LNCAP (cell line): ENCODE results near the gene MAD2L1.

Experiments
- TF ChIP-seq, protein P1 (sequence below): fragments of 450-650 bp; IDR thresholded peaks from 2 replicates; pipeline ENCODE4 v1.5.1; 2017; ENCODE audit warnings: mild to moderate bottlenecking

MAD2L1 gene

DNA sequence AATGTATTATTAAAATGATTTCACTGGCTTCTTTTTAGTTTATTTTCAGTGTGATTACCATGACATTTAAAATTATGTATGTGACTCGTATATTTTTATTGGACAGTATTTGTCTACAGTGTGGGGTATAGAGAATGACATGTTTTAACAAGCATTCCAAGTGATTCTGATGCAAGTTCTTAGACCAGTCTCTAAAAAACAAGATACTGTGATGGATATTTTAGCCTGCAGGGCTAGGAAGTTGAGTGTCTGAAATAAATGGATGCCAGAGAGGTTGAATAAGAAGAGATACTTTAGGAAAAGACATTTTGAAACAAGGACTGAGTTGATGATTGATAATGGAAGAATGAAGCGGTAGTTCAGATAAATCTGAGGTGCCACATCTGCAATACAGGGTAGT, 3.5 kb upstream of the MAD2L1 start:
- TF ChIP-seq, protein P1, sequence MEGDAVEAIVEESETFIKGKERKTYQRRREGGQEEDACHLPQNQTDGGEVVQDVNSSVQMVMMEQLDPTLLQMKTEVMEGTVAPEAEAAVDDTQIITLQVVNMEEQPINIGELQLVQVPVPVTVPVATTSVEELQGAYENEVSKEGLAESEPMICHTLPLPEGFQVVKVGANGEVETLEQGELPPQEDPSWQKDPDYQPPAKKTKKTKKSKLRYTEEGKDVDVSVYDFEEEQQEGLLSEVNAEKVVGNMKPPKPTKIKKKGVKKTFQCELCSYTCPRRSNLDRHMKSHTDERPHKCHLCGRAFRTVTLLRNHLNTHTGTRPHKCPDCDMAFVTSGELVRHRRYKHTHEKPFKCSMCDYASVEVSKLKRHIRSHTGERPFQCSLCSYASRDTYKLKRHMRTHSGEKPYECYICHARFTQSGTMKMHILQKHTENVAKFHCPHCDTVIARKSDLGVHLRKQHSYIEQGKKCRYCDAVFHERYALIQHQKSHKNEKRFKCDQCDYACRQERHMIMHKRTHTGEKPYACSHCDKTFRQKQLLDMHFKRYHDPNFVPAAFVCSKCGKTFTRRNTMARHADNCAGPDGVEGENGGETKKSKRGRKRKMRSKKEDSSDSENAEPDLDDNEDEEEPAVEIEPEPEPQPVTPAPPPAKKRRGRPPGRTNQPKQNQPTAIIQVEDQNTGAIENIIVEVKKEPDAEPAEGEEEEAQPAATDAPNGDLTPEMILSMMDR: no peak

DNA sequence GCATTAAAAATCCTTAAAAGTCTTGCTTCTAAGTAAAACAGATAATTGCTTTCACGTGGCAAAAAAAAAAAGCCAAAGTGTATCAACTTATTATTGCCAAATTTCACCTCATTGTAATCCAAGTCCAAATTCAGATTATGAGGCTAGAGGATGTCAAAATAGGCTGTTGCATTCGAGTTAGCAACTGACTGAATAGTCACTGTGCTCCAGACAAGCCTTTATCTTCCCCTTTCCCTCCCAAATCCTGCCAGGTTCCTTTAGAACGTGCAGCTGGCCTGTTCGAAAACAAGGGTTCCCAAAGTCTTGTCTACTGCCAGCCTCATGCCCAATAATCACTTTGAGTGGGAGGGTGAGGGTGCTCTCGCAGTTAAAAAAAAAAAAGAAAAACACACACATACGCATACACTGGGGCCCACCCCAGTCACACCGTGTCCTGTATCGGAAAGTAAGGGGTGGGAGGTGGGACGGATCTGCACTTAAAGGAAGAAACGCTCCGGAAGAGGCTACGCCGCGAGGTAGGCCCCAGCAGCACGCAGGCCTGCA, 603 bp downstream of the MAD2L1 start:
- TF ChIP-seq, protein P1: no peak

DNA sequence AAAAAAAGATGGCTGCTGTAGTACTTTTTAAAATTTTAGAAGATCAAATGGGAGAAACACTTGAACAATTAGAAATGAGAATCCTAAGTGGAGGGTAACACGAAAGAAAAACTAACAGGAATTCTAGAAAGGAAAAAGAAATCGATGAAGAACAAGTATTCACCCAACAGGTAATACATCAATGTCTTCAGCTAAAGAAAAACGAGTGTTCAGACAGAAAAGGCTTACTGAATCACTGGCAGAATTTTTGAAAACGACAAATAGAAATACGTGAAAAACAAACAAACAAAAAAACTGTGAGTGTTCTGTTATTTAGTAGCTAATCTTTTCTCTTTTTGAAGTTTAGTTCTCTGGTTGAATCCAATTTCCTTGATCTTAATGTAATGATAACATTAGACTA, 1.8 kb downstream of the MAD2L1 start:
- TF ChIP-seq, protein P1: no peak

DNA sequence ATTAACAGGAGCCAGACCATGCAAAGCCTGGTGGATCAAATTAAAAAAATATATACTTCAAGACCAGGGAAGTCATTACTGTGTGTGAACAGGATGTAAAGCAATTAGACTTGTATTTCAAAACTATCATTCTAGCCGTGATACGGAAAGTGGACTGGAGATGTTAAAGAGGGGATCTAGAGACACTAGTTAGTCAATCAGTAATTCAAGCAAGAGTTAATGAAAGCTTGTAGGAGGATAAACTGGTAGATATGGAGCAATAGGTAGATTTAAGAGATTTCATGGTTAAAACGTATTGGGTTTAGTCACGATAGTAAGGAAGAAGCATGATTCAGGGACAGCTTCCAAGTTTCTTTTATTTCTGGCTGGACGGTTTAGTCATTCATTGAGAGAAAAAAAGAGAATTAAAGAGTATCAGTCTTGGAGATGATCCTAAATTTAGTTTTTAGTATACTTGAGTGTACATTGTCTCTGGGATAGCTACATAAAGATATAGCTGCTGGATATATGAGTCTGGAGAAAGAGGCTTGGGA, 3.9 kb downstream of the MAD2L1 start:
- TF ChIP-seq, protein P1: no peak

DNA sequence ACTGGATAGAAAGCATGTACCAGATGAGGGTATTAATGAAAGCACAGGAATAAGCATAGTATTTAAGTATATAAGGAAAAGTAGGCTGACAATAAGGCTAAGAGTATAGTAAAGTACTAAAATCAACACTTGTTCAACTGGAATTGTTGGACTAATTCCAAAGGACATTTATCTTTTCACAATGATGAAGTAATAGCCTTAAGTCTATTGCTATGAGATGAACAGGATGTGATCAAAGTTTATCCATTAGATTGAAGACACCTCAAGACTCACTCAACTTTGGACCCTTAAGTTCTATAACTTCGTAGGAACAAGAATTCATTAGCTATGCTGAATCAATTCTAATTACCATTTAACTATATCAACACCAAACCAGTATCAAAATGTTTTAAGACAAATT, 7.6 kb downstream of the MAD2L1 start:
- TF ChIP-seq, protein P1: no peak

DNA sequence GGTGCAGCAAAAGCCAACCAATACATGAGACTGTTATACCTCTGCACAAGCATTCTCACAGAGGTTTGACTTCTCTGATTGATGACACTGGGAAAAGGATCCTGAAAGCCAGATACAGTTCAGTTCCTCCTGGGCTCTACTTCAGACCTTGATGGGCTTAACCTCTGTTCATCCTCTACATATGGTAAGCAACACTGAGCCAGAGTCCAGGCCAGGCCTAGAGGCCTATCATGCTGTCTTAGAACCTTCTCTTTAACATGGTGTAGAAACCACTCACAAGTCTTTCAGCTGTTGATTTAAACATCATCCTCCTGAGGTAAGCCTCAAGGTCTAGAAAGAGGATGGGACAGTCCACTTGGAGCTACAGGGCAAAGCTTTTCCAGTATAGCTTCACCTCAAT, 9.2 kb downstream of the MAD2L1 start:
- TF ChIP-seq, protein P1: no peak

DNA sequence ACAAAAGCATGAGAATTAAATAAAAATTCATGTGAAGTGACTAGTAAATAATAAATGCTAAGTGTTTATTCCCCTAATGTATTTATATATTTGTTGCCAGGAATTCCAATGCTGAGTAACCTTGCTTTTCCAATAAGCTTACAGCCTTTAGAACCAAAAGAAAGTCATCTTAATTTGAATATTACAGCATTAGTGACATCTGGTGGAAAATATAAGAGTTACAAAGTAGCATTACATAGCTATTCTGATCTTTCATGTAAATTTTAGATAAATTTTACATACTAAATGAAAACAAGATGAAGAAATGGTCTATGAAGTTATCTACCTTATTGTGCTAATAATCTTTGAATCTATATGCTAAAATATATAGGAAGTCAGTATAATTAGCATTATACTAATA, 10.4 kb downstream of the MAD2L1 start:
- TF ChIP-seq, protein P1: peak; percentile 41

DNA sequence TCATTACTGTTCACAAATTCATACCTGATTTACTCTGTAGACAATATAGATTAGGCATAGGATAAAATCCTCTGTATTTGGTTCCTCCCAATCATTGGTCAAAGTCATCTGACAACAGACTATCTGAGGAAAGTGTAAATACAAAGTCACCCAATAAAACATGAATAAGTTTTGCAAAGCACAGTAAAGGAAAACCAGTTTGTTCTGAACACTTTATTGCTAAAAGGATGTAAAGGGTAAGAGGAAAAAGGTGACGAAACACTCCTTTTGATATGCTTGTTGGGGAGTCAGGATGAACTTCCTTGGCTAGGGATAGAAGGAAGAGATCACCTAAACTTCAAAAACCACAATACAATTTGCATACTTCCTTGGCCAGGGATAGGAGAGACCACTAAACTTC, 10.9 kb downstream of the MAD2L1 start:
- TF ChIP-seq, protein P1: no peak
